GM12801 (cell line): ENCODE measurements around the gene LMF1.

Experiments used
- TF ChIP-seq, protein P1 (sequence below): IDR thresholded peaks from one replicate; pipeline ENCODE4 v1.5.1; 2011; ENCODE audit warnings: control low read depth; ENCODE audit not compliant: insufficient read length; ENCODE audit errors: extremely low read depth

LMF1 gene

DNA sequence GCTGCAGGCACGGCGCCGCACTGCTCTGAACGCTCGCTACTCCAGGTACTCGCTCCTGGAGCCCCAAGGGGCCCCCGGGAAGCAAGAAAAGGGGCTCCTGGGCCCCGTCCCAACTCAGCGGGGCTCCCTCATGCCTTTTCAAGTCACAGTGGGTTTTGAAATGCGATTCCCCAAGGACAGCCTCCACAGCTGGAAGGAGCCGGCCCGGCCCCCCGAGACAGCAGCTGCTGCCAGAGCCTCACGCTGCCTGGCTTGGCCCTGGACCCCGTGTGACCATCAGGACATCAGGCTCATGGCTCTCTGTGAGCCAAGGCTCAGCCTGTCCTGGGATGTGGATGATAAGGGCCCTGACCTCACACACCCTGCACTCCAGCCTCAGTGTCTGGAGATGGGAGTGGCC, 80.6 kb downstream of the LMF1 start:
- TF ChIP-seq, protein P1, sequence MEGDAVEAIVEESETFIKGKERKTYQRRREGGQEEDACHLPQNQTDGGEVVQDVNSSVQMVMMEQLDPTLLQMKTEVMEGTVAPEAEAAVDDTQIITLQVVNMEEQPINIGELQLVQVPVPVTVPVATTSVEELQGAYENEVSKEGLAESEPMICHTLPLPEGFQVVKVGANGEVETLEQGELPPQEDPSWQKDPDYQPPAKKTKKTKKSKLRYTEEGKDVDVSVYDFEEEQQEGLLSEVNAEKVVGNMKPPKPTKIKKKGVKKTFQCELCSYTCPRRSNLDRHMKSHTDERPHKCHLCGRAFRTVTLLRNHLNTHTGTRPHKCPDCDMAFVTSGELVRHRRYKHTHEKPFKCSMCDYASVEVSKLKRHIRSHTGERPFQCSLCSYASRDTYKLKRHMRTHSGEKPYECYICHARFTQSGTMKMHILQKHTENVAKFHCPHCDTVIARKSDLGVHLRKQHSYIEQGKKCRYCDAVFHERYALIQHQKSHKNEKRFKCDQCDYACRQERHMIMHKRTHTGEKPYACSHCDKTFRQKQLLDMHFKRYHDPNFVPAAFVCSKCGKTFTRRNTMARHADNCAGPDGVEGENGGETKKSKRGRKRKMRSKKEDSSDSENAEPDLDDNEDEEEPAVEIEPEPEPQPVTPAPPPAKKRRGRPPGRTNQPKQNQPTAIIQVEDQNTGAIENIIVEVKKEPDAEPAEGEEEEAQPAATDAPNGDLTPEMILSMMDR, result no peak

DNA sequence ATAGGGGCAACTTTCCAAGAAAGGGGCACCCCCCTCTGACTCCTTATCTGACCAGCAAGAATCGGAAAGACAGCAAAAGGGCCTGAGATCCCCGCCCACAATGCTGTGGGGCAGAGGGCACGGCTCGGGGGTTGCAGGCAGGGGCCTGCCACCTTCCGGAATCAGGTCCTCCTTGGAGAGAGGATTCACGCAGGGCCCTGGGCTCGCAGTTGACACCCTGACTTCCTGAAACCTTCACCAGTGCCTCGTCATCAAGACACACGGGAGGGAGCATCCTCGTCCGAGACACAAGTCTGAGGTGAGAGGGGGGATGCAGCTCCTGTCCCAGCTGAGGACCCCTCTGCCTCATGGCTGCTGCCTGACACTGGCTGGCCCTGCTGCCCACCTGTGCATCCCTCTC, 81.2 kb downstream of the LMF1 start:
- TF ChIP-seq, protein P1, result no peak

DNA sequence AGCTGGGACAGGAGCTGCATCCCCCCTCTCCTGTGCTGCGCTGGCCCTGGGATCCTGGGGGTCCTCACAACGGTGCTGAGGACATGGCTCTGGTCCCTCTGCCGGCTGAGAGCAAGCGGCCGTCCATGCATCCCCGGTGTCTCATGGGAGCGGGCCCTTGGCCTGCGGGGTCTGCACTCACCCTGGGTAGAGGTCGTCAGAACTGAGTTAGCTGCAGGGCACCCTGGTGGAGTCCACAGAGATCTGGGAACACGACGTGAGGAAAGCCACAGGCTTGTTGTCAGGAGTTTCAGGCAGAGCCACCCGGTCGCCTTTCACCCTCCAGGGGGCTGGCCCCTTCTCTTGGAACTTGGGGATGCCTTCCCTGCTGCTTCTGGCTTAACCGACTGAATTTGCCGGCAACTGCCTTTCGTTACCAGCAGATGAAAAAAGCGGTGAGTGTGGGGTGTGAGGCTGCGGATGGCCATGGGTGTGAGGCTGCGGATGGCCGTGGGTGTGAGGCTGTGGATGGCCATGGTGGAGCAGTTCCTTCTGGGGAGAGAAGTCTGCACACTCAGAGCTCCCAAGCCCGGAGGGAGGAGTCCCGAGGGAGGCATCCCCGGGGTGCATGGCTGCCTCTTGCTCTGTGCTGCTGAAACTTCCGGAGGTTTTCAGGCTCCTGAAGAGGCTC, 81.7 kb downstream of the LMF1 start:
- TF ChIP-seq, protein P1, result no peak

DNA sequence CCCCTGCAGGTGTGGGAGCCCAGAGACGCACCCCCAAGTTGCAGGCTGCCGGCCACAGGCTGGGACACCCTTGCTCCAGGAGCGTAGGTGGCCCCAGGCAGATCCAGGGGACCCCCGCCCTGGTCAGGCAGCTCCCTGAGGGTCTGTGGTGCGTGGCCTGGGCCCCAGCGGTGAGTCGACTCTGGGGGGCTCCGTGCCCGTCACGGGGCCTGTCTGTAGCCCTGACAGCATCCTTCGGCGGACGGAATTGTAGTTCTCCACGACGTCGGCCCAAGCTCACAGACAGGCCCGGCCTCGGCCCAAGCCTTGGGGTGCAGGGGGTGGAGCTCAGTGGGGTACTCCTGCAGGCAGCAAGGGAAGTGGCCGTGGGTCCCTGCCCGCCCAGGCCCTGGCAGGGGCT, 82.9 kb downstream of the LMF1 start:
- TF ChIP-seq, protein P1, result no peak

DNA sequence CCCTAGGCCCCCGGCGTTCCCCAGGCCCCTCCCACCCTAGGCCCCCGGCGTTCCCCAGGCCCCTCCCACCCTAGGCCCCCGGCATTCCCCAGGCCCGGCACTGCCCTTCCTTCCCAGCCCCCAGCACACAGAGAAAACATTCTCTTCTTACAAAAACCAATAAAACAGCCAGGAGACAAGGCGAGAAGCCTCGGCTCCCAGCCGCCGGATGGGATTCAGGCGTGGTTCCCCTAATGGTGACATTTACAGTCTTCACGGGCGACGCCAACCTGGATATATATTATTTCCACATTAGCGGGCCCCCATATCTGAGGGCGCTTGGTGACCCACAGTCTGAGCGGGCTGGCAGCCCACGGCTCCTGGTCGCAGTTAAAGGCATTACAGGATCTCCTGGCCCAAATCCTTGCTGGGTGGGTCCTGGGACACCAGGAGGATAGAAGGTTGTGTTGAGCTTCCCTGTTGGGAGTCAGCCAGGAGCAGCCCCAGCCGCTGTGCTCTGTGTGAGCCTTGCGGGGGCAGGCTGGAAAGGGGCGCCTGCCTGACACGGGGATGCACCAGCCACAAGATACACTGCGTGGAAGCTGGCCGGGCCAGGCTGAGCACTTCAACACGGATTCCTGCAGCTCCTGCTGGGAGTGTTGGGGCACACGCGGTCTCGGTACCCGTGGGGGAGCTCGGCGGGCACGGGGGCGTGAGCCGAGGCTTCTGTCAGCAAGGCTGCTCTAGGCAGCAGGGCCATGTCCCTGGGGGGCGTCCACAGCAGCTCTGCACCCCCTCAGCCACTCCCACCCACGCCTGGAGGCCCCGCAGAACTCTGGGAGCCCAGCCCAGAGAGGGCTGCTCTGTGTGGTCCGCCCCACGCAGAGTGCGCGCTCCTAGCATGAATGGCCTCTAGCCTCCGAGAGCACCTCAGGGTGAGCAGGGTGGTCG, 83.7 kb downstream of the LMF1 start:
- TF ChIP-seq, protein P1, result no peak

DNA sequence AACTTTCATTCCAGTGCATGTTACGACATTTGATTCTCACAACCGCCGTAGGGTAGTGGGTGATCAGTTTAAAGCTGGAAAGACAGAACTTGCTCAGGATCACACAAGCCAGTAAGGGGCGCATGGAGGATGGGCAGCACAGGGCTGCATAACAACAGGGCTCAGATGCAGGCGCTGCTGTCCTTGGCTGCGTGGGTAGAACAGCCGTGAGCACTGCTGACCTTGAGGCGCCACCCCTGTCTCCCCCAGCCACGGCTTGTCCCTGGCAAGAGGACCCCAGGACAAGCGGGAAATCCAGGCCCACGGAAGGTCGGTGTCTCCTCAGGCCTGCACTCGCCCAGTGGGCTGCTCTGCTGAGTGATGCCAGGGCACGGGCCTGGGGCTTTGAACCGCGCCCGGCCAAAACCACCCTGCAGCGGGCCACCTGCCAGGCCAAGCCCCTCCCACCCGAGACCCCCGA, 84.7 kb downstream of the LMF1 start:
- TF ChIP-seq, protein P1, result no peak

DNA sequence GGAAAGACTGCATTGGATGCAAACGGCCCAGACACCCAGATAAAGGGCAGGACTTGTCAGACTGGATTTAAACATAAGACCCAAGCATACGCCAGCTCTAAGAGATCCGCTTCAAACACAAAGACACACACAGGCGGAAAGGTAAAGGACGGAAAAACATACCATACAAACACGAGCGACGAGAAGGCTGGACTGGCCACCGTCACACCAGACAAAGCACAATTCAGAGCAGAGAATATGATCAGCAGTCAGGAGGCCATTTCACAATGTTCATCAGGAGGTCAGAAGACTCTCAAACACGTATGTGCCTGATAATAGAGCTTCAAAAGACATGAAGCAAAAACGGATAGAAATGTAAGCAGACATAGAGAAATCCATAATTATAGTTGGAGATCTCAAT, 85.4 kb downstream of the LMF1 start:
- TF ChIP-seq, protein P1, result no peak
